ENCODE results near the gene TEX13A. TPM values are rescaled to one million over a fixed set of nuclear protein-coding genes. Genes with fewer than 3 reads are reported as not detected.

Gene TEX13A
- total RNA-seq (2021; fragmentation: NEBNext Ultra II Directional; extraction: Animal tissue kit (Norgen Biotek cat#: 25700)) (not detected in 2 replicates), polyA plus RNA-seq (2011; rRNA removed) (not detected in 2 replicates), polyA minus RNA-seq (2011; rRNA and poly(A)+ RNA removed) (not detected in 2 replicates)
- polyA plus RNA-seq (2011; cell fraction: cytosol; rRNA removed) = 0.05 TPM
- polyA plus RNA-seq (2011; cell fraction: nucleus; rRNA removed) = not detected
- not detected in 4 replicates for polyA plus RNA-seq (2012, experiment 1 of 2)
- not detected for polyA plus RNA-seq (2012, experiment 2 of 2)
- polyA plus RNA-seq (2013, experiment 1 of 2) = not detected
- polyA plus RNA-seq (2013, experiment 2 of 2) = 0.06 TPM
- polyA minus RNA-seq (2011; cell fraction: cytosol; rRNA and poly(A)+ RNA removed) = not detected
- not detected for polyA minus RNA-seq (2011; cell fraction: nucleus; rRNA and poly(A)+ RNA removed)
- long read RNA-seq, experiment 1 = 0 reads
- long read RNA-seq, experiment 2 = 0 reads

DNA sequence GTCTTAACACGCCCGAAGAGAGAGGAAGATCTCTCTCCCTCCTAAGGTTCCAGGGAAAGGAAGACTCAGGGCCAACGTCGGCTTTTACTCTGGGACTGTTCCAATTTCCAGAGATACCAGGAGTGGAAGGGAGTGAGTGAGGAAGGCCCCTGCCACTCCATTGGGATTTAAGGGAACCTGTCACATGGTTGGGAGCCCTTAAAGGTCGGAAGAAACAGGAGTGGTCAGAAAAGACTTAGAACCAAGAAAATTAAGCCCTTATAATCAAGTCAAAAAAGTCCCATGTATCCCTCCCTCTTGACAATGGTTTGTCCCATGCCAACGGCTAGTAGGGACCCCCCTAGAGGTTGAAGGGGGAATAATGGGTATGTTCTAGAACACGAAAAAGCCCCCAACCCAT is at the start of gene TEX13A:
Gene TEX13A (minus strand): TSS at position 59 of the 400 bp plus-strand sequence. CDS start 297 bp downstream, outside the sequence.
- no peak within 1 kb of the TSS for H2BK15ac ChIP-seq (ENCODE audit: low read length)
- no peak within 1 kb of the TSS for H3K14ac ChIP-seq (ENCODE audit: insufficient read length)
- H2AK5ac ChIP-seq (ENCODE audit: low read depth, low read length) = no peak within 1 kb of the TSS
- H3K36me3 ChIP-seq (ENCODE audit: control insufficient read depth in 2 of 4, insufficient read depth in 4 of 4, low read length in 3 of 4) = no peaks in the 10 kb centered on the region
- H3K4me1 ChIP-seq (replicated peaks in 1 of 4; ENCODE audit: control insufficient read depth in 3 of 4, insufficient read depth in 4 of 4, low read length in 3 of 4) = no peaks in the 10 kb centered on the region
- no peak within 1 kb of the TSS for H3K9ac ChIP-seq (replicated peaks in 1 of 4; ENCODE audit: extremely low read depth in 1 of 4, low read depth in 3 of 4, low read length in 3 of 4)
- H4K91ac ChIP-seq (replicated peaks; ENCODE audit: insufficient read length, low read length) = no peak within 1 kb of the TSS
- no peak within 1 kb of the TSS for H3K4ac ChIP-seq (replicated peaks; ENCODE audit: insufficient read length, low read depth, low read length)
- H3K27me3 ChIP-seq (replicated peaks in 1 of 4; ENCODE audit: control insufficient read depth in 3 of 4, extremely low read depth in 1 of 4, insufficient read depth in 3 of 4, low read length in 3 of 4) = no peaks in the 10 kb centered on the region
- no peak within 1 kb of the TSS for H2BK20ac ChIP-seq (ENCODE audit: low read length)
- ChIA-PET CTCF (ENCODE audit: partially characterized antibody) (no interaction called here), POLR2A (ENCODE audit: partially characterized antibody) (no interaction called here)
- no peak within 1 kb of the TSS for H2BK120ac ChIP-seq (replicated peaks; ENCODE audit: low read depth, low read length)
- no peak for DNase-seq (ENCODE audit: low read depth in 1 of 2, low spot score in 2 of 2)
- no peak within 1 kb of the TSS for H3K56ac ChIP-seq (replicated peaks; ENCODE audit: insufficient read length, low read depth, low read length)
- H2AFZ ChIP-seq (ENCODE audit: low read length) = no peak within 1 kb of the TSS
- no peak within 1 kb of the TSS; the same call in 1 of the 2 replicates for H4K8ac ChIP-seq (ENCODE audit: extremely low read depth, insufficient read depth, low read length)
- no peak within 1 kb of the TSS for H2BK5ac ChIP-seq (ENCODE audit: low read depth, low read length)
- no peaks in the 10 kb centered on the region for H3K23me2 ChIP-seq (ENCODE audit: low read depth, low read length)
- no peak within 1 kb of the TSS for H3K23ac ChIP-seq (ENCODE audit: insufficient read length)
- peaks cover 0 to 7% of the 10 kb centered on the region in 2 experiments; a peak in 1 of 4 replicates for H3K9me3 ChIP-seq (ENCODE audit: insufficient read depth in 2 of 2, low read depth in 1 of 2, low read length in 1 of 2)
- no peaks in the 10 kb centered on the region for H3K79me1 ChIP-seq (ENCODE audit: low read depth, low read length)
- no peak within 1 kb of the TSS for H3K27ac ChIP-seq (ENCODE audit: low read depth, low read length)
- H2BK12ac ChIP-seq (ENCODE audit: low read depth, low read length) = no peak within 1 kb of the TSS
- no peak for TF ChIP-seq POLR2A (IDR thresholded peaks at IDR 0.05; ENCODE audit: control extremely low read depth in 1 of 2, low read depth in 2 of 2, low read length in 2 of 2)
- TF ChIP-seq, protein P1, sequence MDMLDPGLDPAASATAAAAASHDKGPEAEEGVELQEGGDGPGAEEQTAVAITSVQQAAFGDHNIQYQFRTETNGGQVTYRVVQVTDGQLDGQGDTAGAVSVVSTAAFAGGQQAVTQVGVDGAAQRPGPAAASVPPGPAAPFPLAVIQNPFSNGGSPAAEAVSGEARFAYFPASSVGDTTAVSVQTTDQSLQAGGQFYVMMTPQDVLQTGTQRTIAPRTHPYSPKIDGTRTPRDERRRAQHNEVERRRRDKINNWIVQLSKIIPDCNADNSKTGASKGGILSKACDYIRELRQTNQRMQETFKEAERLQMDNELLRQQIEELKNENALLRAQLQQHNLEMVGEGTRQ (IDR thresholded peaks at IDR 0.05; ENCODE audit: low read length) = no peak
- TF ChIP-seq HDAC6 (IDR thresholded peaks at IDR 0.05; ENCODE audit: low read depth, low read length) = no peak
- no peak for TF ChIP-seq MAFK (IDR thresholded peaks at IDR 0.05; ENCODE audit: low read depth, low read length)
- TF ChIP-seq ZNF274 (IDR thresholded peaks at IDR 0.05; ENCODE audit: borderline replicate concordance, extremely low read depth, low read length) = no peak
- H3K18ac ChIP-seq (ENCODE audit: extremely low read depth, low read length) = no peak within 1 kb of the TSS
- H3K4me2 ChIP-seq (ENCODE audit: insufficient read depth in 1 of 2, low read depth in 2 of 2, low read length in 2 of 2) = no peak within 1 kb of the TSS
- no peaks in the 10 kb centered on the region for H3K79me2 ChIP-seq (ENCODE audit: control insufficient read depth in 1 of 2, insufficient read depth in 2 of 2, low read length in 2 of 2)
- FAIRE-seq = no peak
- H3K4me3 ChIP-seq (ENCODE audit: extremely low read depth in 1 of 4, insufficient read depth in 2 of 4, low read depth in 3 of 4, low read length in 4 of 4) = no peak within 1 kb of the TSS
- 92% methylated on average over 5 of the region's 7 CpGs; no CpG with 5 or more reads in 1 of the 2 experiments for WGBS, 2 experiments (ENCODE audit: extremely low coverage in 1 of 2, insufficient coverage in 1 of 2, insufficient read length in 1 of 2, insufficient replicate concordance in 2 of 2, low coverage in 1 of 2, low lambda C conversion rate in 2 of 2, missing lambda C conversion rate in 1 of 2)
- H4K5ac ChIP-seq (ENCODE audit: insufficient read length, low read depth, low read length) = no peak within 1 kb of the TSS
- no peaks in the 10 kb centered on the region for H4K20me1 ChIP-seq (replicated peaks in 1 of 2; ENCODE audit: control insufficient read depth in 1 of 2, insufficient read depth in 2 of 2, low read length in 2 of 2)

Data from H1 (cell line).